ENCODE data around the gene HEXA. TPM values are rescaled to one million over a fixed set of nuclear protein-coding genes. Genes with fewer than 3 reads are reported as not detected.
A peak's percentile ranks its signal among the peaks of the same experiment; 100 is the strongest.

Gene HEXA
- total and polyA plus RNA-seq, 9 of the 15 experiments (the other 6 are each of a cell fraction or from before 2014, with no cell fraction given): 22.2 to 136 (median 68.9) TPM

DNA sequence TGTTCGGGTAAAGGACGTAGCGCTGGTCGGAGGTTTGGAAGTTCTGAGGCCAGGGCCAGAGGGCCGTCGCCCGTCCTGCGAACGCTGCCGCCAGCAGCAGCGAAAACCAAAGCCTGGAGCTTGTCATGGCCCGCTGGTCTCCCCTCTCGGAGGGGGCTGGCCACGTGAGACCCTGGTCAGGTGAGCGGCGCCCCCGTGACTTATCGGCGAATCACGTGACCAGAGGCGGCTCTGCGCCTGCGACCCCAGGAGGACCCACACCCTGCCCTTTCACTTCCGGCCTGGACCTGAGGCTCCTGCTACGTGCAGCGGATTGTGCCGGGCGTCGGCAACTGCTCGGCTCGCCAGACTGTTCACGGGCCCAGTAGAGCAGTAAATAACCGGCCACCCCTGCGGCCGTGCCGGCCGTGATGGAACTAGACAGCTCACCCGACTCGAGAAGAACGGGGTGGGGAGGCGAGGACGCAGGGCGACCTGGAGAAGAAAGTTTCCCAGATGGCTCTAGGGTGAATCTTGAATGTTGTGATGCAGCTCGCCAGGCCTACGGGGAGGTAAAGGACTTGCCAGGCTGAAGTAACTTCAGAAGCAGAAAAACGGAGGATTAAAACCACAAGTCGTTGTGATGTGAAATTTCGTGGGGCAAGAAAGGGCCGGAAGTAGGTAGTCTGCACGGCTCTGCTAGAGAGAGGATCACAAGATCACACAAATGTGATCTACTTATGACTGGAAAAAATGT, at the start of gene HEXA (continued):
- TF ChIP-seq, protein P1, sequence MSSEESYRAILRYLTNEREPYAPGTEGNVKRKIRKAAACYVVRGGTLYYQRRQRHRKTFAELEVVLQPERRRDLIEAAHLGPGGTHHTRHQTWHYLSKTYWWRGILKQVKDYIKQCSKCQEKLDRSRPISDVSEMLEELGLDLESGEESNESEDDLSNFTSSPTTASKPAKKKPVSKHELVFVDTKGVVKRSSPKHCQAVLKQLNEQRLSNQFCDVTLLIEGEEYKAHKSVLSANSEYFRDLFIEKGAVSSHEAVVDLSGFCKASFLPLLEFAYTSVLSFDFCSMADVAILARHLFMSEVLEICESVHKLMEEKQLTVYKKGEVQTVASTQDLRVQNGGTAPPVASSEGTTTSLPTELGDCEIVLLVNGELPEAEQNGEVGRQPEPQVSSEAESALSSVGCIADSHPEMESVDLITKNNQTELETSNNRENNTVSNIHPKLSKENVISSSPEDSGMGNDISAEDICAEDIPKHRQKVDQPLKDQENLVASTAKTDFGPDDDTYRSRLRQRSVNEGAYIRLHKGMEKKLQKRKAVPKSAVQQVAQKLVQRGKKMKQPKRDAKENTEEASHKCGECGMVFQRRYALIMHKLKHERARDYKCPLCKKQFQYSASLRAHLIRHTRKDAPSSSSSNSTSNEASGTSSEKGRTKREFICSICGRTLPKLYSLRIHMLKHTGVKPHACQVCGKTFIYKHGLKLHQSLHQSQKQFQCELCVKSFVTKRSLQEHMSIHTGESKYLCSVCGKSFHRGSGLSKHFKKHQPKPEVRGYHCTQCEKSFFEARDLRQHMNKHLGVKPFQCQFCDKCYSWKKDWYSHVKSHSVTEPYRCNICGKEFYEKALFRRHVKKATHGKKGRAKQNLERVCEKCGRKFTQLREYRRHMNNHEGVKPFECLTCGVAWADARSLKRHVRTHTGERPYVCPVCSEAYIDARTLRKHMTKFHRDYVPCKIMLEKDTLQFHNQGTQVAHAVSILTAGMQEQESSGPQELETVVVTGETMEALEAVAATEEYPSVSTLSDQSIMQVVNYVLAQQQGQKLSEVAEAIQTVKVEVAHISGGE (CRISPR knock-in tag; IDR thresholded peaks at IDR 0.05): peak in 1 of 3 experiments; percentile 65; a peak in 2 of 6 replicates
- TF ChIP-seq ZNF143 (CRISPR knock-in tag; IDR thresholded peaks at IDR 0.05) (0 out of 2 replicates have a peak, but pooled peaks have one; percentile 47), EP400 (IDR thresholded peaks at IDR 0.05) (peak; percentile 93), RFX1 (IDR thresholded peaks at IDR 0.05) (no peak), RCOR1 (IDR thresholded peaks at IDR 0.05; ENCODE audit: borderline replicate concordance in 1 of 2, low read depth in 2 of 2, low read length in 2 of 2) (peak in 1 of 2 experiments; percentile 91; a peak in 2 of 4 replicates), TARDBP (IDR thresholded peaks at IDR 0.05) (peak; percentile 28; the same call in 1 of the 2 replicates), MTA3 (IDR thresholded peaks at IDR 0.05; ENCODE audit: borderline replicate concordance) (peak; percentile 71; the same call in 1 of the 2 replicates), MEIS2 (IDR thresholded peaks at IDR 0.05; ENCODE audit: partially characterized antibody) (peak; percentile 42), ZNF239 (CRISPR knock-in tag; IDR thresholded peaks at IDR 0.05) (peak; percentile 49; the same call in 1 of the 2 replicates), MAFK (IDR thresholded peaks at IDR 0.05; ENCODE audit: low read length) (0 out of 2 replicates have a peak, but pooled peaks have one; percentile 32), RBM34 (IDR thresholded peaks at IDR 0.05; ENCODE audit: borderline replicate concordance, insufficient read depth, low read length) (no peak), POLR2G (IDR thresholded peaks at IDR 0.05; ENCODE audit: low read depth, low read length) (peak; percentile 92), CHD1 (IDR thresholded peaks at IDR 0.05; ENCODE audit: low read length) (no peak)
- TF ChIP-seq, protein P2, sequence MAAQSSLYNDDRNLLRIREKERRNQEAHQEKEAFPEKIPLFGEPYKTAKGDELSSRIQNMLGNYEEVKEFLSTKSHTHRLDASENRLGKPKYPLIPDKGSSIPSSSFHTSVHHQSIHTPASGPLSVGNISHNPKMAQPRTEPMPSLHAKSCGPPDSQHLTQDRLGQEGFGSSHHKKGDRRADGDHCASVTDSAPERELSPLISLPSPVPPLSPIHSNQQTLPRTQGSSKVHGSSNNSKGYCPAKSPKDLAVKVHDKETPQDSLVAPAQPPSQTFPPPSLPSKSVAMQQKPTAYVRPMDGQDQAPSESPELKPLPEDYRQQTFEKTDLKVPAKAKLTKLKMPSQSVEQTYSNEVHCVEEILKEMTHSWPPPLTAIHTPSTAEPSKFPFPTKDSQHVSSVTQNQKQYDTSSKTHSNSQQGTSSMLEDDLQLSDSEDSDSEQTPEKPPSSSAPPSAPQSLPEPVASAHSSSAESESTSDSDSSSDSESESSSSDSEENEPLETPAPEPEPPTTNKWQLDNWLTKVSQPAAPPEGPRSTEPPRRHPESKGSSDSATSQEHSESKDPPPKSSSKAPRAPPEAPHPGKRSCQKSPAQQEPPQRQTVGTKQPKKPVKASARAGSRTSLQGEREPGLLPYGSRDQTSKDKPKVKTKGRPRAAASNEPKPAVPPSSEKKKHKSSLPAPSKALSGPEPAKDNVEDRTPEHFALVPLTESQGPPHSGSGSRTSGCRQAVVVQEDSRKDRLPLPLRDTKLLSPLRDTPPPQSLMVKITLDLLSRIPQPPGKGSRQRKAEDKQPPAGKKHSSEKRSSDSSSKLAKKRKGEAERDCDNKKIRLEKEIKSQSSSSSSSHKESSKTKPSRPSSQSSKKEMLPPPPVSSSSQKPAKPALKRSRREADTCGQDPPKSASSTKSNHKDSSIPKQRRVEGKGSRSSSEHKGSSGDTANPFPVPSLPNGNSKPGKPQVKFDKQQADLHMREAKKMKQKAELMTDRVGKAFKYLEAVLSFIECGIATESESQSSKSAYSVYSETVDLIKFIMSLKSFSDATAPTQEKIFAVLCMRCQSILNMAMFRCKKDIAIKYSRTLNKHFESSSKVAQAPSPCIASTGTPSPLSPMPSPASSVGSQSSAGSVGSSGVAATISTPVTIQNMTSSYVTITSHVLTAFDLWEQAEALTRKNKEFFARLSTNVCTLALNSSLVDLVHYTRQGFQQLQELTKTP (IDR thresholded peaks at IDR 0.05; ENCODE audit: low read depth in 1 of 2, partially characterized antibody in 2 of 2): peak in 1 of 2 experiments; percentile 93
- TF ChIP-seq, protein P3, sequence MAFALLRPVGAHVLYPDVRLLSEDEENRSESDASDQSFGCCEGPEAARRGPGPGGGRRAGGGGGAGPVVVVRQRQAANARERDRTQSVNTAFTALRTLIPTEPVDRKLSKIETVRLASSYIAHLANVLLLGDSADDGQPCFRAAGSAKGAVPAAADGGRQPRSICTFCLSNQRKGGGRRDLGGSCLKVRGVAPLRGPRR (CRISPR knock-in tag; IDR thresholded peaks at IDR 0.05): 0 out of 2 replicates have a peak, but pooled peaks have one; percentile 52
- TF ChIP-seq, protein P4, sequence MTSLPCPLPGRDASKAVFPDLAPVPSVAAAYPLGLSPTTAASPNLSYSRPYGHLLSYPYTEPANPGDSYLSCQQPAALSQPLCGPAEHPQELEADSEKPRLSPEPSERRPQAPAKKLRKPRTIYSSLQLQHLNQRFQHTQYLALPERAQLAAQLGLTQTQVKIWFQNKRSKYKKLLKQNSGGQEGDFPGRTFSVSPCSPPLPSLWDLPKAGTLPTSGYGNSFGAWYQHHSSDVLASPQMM (CRISPR knock-in tag; IDR thresholded peaks at IDR 0.05): no peak
- TF ChIP-seq, protein P5, sequence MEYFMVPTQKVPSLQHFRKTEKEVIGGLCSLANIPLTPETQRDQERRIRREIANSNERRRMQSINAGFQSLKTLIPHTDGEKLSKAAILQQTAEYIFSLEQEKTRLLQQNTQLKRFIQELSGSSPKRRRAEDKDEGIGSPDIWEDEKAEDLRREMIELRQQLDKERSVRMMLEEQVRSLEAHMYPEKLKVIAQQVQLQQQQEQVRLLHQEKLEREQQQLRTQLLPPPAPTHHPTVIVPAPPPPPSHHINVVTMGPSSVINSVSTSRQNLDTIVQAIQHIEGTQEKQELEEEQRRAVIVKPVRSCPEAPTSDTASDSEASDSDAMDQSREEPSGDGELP (CRISPR knock-in tag; IDR thresholded peaks at IDR 0.05; ENCODE audit: borderline replicate concordance): peak; percentile 90
